Bronchial epithelial cell (primary cell): ENCODE measurements around the gene TFDP1. TPM values are rescaled to one million over a fixed set of nuclear protein-coding genes. Genes with fewer than 3 reads are reported as not detected.

Source experiments
- DNase-seq: peaks from one replicate; pipeline ENCODE4 v3.0.0-alpha.2; 2010; ENCODE audit warnings: low read depth
- FAIRE-seq: peaks from 2 replicates; lab custom pipeline; 2011; peaks lifted over from hg19 to GRCh38; lab: Jason Lieb, UNC
- H3K27me3 ChIP-seq: 2 replicates; pipeline ENCODE4 v1.5.1; 2011; ENCODE audit warnings: low read length; ENCODE audit not compliant: control insufficient read depth, insufficient read depth
- H3K36me3 ChIP-seq: 2 replicates; pipeline ENCODE4 v1.5.1; 2011; ENCODE audit warnings: low read length; ENCODE audit not compliant: control insufficient read depth, insufficient read depth
- H3K4me3 ChIP-seq: 2 replicates; pipeline ENCODE4 v1.5.1; 2011; ENCODE audit warnings: mild to moderate bottlenecking, low read depth, low read length, control low read depth
- CTCF ChIP-seq: IDR thresholded peaks from 2 replicates; pipeline ENCODE4 v1.5.1; 2011; ENCODE audit warnings: mild to moderate bottlenecking, moderate library complexity, low read length, control low read depth, inconsistent platforms; ENCODE audit not compliant: insufficient read depth, severe bottlenecking
- total RNA-seq: library from RNA; depleted of rRNA; stranded (reverse); fragments of >200 nt; gene quantifications from 2 replicates; pipeline ENCODE4 v1.2.1, GENCODE V29; 2014

Gene TFDP1
- total RNA-seq, 1 donor from 2014 or later, result 32.6 TPM

- no peak for TF ChIP-seq CTCF
- DNase-seq (peak; percentile 4), FAIRE-seq (no peak)
- H3K36me3 ChIP-seq, result peaks cover 11% of the 10 kb centered on the region
- no peaks in the 10 kb centered on the region for H3K27me3 ChIP-seq
- H3K4me3 ChIP-seq, result no peak overlapping the region
Measured at GRCh38 chr13:113616281-113616906, 31.8 kb downstream of the TFDP1 start.

- TF ChIP-seq CTCF, result no peak
- Histone ChIP-seq H3K36me3 (peaks cover 11% of the 10 kb centered on the region), H3K4me3 (no peak overlapping the region), H3K27me3 (no peaks in the 10 kb centered on the region)
- DNase-seq (peak; percentile 51), FAIRE-seq (no peak)
Measured at GRCh38 chr13:113616991-113617749, 32.6 kb downstream of the TFDP1 start.

- Histone ChIP-seq H3K4me3 (no peak overlapping the region), H3K27me3 (no peaks in the 10 kb centered on the region), H3K36me3 (peaks cover 13% of the 10 kb centered on the region)
- no peak for TF ChIP-seq CTCF
- DNase-seq (no peak), FAIRE-seq (no peak)
Measured at GRCh38 chr13:113617961-113618360, 33.4 kb downstream of the TFDP1 start.

- DNase-seq (no peak), FAIRE-seq (no peak)
- no peaks in the 10 kb centered on the region for H3K27me3 ChIP-seq
- no peak overlapping the region for H3K4me3 ChIP-seq
- TF ChIP-seq CTCF, result no peak
- H3K36me3 ChIP-seq, result peaks cover 15% of the 10 kb centered on the region
Measured at GRCh38 chr13:113618455-113618854, 33.9 kb downstream of the TFDP1 start.

GRCh38 chr13:113620036-113620796, 35.7 kb downstream of the TFDP1 start:
- TF ChIP-seq CTCF, result no peak
- no peak overlapping the region for H3K4me3 ChIP-seq
- no peaks in the 10 kb centered on the region for H3K27me3 ChIP-seq
- FAIRE-seq, result no peak
- H3K36me3 ChIP-seq, result peaks cover 15% of the 10 kb centered on the region
- DNase-seq, result no peak
